HEK293 (cell line): ENCODE data around the gene ZFP36.

Experiments
- EGR2 ChIP-seq: fragments of 450-650 bp; formaldehyde crosslinking; IDR thresholded peaks from 2 replicates; pipeline ENCODE4 v1.5.1; 2016; ENCODE audit warnings: low read depth, missing biosample characterization, missing genetic modification characterization
- FEZF1 ChIP-seq: fragments of 450-650 bp; formaldehyde crosslinking; IDR thresholded peaks from 2 replicates; pipeline ENCODE4 v1.5.1; 2016; ENCODE audit warnings: missing biosample characterization, missing genetic modification characterization
- KLF8 ChIP-seq: fragments of 450-650 bp; formaldehyde crosslinking; IDR thresholded peaks from 2 replicates; pipeline ENCODE4 v1.5.1; 2016; ENCODE audit warnings: missing biosample characterization, missing genetic modification characterization
- MZF1 ChIP-seq: fragments of 450-650 bp; formaldehyde crosslinking; IDR thresholded peaks from 2 replicates; pipeline ENCODE4 v1.5.1; 2017; ENCODE audit warnings: missing biosample characterization, missing genetic modification characterization, borderline replicate concordance
- SCRT2 ChIP-seq: fragments of 450-650 bp; formaldehyde crosslinking; IDR thresholded peaks from 2 replicates; pipeline ENCODE4 v1.5.1; 2016; ENCODE audit warnings: missing biosample characterization, missing genetic modification characterization
- YY2 ChIP-seq: fragments of 450-650 bp; formaldehyde crosslinking; IDR thresholded peaks from 2 replicates; pipeline ENCODE4 v1.5.1; 2016; ENCODE audit warnings: missing biosample characterization, missing genetic modification characterization
- ZFP37 ChIP-seq: fragments of 450-650 bp; formaldehyde crosslinking; IDR thresholded peaks from 2 replicates; pipeline ENCODE4 v1.5.1; 2016; ENCODE audit warnings: missing biosample characterization, missing genetic modification characterization
- ZNF10 ChIP-seq: fragments of 450-650 bp; formaldehyde crosslinking; IDR thresholded peaks from 2 replicates; pipeline ENCODE4 v1.5.1; 2017; ENCODE audit warnings: missing biosample characterization, missing genetic modification characterization
- ZNF140 ChIP-seq: fragments of 450-650 bp; formaldehyde crosslinking; IDR thresholded peaks from 2 replicates; pipeline ENCODE4 v1.5.1; 2016; ENCODE audit warnings: missing biosample characterization, missing genetic modification characterization
- ZNF157 ChIP-seq: fragments of 450-650 bp; formaldehyde crosslinking; IDR thresholded peaks from 2 replicates; pipeline ENCODE4 v1.5.1; 2016; ENCODE audit warnings: missing biosample characterization, missing genetic modification characterization
- ZNF266 ChIP-seq: fragments of 450-650 bp; formaldehyde crosslinking; IDR thresholded peaks from 2 replicates; pipeline ENCODE4 v1.5.1; 2016; ENCODE audit warnings: missing biosample characterization, missing genetic modification characterization, low read depth
- ZNF292 ChIP-seq: fragments of 450-650 bp; formaldehyde crosslinking; IDR thresholded peaks from 2 replicates; pipeline ENCODE4 v1.5.1; 2016; ENCODE audit warnings: low read depth, missing biosample characterization, missing genetic modification characterization, borderline replicate concordance
- ZNF335 ChIP-seq: fragments of 450-650 bp; formaldehyde crosslinking; conservative IDR thresholded peaks from 2 replicates; pipeline ENCODE4 v1.5.1; 2016; ENCODE audit warnings: missing biosample characterization, missing genetic modification characterization
- ZNF366 ChIP-seq: fragments of 450-650 bp; formaldehyde crosslinking; conservative IDR thresholded peaks from 2 replicates; pipeline ENCODE4 v1.5.1; 2016; ENCODE audit warnings: missing biosample characterization, missing genetic modification characterization
- ZNF473 ChIP-seq: fragments of 450-650 bp; formaldehyde crosslinking; IDR thresholded peaks from 2 replicates; pipeline ENCODE4 v1.5.1; 2017; ENCODE audit warnings: missing biosample characterization, missing genetic modification characterization
- ZNF600 ChIP-seq: fragments of 450-650 bp; formaldehyde crosslinking; IDR thresholded peaks from 2 replicates; pipeline ENCODE4 v1.5.1; 2016; ENCODE audit warnings: missing biosample characterization, missing genetic modification characterization
- ZNF610 ChIP-seq: fragments of 450-650 bp; formaldehyde crosslinking; IDR thresholded peaks from 2 replicates; pipeline ENCODE4 v1.5.1; 2016; ENCODE audit warnings: missing biosample characterization, missing genetic modification characterization, borderline replicate concordance
- ZNF623 ChIP-seq: fragments of 450-650 bp; formaldehyde crosslinking; IDR thresholded peaks from 2 replicates; pipeline ENCODE4 v1.5.1; 2016; ENCODE audit warnings: missing biosample characterization, missing genetic modification characterization
- TF ChIP-seq, protein P1 (sequence below): fragments of 450-650 bp; formaldehyde crosslinking; conservative IDR thresholded peaks from 2 replicates; pipeline ENCODE4 v1.5.1; 2016; ENCODE audit warnings: low read depth, missing biosample characterization, missing genetic modification characterization
- TF ChIP-seq, protein P2 (sequence below): fragments of 450-650 bp; formaldehyde crosslinking; IDR thresholded peaks from 2 replicates; pipeline ENCODE4 v1.5.1; 2016; ENCODE audit warnings: missing biosample characterization, missing genetic modification characterization, low read depth
- TF ChIP-seq, protein P3 (sequence below): fragments of 450-650 bp; formaldehyde crosslinking; IDR thresholded peaks from 2 replicates; pipeline ENCODE4 v1.5.1; 2016; ENCODE audit warnings: missing biosample characterization, missing genetic modification characterization
- TF ChIP-seq, protein P4 (sequence below): fragments of 450-650 bp; formaldehyde crosslinking; IDR thresholded peaks from 2 replicates; pipeline ENCODE4 v1.5.1; 2017; ENCODE audit warnings: missing biosample characterization, missing genetic modification characterization
- TF ChIP-seq, protein P5 (sequence below): fragments of 450-650 bp; formaldehyde crosslinking; IDR thresholded peaks from 2 replicates; pipeline ENCODE4 v1.5.1; 2016; ENCODE audit warnings: missing biosample characterization, missing genetic modification characterization
- TF ChIP-seq, protein P6 (sequence below): fragments of 450-650 bp; formaldehyde crosslinking; IDR thresholded peaks from 2 replicates; pipeline ENCODE4 v1.5.1; 2016; ENCODE audit warnings: missing biosample characterization, missing genetic modification characterization

Gene ZFP36

DNA sequence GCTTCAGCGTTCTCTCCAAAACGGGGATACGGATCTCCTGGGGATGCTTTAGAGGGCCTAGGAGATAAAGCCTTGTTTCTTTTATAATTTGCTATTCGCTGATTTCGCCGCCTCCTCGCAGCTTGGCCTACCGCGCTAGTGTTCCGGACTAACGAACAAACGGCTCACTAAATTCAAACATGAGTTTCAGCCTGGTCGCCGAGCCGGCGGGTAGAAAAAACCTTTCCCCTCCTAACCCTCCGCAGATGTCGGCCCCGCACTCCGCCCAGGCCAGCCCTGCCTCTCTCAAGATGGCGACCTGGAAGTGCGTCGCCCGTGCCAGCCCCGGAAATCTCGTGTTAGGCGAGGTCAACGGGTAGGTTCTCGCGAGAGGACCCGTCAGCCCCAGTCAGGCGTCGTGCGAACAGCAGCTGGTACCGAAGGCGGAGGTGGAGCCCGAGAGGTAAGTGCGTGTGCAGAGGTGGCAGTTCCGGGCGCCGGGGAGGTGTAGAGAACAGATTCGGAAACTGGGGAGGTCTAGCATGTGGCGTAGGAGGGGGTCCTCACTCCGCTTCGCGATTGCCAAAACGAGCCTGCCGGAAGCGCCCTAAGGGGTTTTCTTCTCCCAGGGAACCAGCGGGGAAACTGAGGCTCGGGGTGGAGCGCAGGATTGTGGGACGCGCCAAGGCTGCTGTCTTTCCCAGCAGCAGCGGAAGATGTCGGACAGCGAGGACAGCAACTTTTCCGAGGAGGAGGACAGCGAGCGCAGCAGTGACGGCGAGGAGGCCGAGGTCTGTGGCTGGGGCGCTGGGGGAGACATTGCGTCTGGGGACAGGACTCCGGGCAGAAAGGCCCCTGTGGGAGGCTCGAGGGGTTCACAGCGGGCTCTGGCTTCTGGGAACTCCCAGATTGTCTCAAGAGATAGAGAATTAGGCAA lies 38.8 kb downstream of the ZFP36 start, which contains the start of gene SUPT5H (continued):
- TF ChIP-seq, protein P1, sequence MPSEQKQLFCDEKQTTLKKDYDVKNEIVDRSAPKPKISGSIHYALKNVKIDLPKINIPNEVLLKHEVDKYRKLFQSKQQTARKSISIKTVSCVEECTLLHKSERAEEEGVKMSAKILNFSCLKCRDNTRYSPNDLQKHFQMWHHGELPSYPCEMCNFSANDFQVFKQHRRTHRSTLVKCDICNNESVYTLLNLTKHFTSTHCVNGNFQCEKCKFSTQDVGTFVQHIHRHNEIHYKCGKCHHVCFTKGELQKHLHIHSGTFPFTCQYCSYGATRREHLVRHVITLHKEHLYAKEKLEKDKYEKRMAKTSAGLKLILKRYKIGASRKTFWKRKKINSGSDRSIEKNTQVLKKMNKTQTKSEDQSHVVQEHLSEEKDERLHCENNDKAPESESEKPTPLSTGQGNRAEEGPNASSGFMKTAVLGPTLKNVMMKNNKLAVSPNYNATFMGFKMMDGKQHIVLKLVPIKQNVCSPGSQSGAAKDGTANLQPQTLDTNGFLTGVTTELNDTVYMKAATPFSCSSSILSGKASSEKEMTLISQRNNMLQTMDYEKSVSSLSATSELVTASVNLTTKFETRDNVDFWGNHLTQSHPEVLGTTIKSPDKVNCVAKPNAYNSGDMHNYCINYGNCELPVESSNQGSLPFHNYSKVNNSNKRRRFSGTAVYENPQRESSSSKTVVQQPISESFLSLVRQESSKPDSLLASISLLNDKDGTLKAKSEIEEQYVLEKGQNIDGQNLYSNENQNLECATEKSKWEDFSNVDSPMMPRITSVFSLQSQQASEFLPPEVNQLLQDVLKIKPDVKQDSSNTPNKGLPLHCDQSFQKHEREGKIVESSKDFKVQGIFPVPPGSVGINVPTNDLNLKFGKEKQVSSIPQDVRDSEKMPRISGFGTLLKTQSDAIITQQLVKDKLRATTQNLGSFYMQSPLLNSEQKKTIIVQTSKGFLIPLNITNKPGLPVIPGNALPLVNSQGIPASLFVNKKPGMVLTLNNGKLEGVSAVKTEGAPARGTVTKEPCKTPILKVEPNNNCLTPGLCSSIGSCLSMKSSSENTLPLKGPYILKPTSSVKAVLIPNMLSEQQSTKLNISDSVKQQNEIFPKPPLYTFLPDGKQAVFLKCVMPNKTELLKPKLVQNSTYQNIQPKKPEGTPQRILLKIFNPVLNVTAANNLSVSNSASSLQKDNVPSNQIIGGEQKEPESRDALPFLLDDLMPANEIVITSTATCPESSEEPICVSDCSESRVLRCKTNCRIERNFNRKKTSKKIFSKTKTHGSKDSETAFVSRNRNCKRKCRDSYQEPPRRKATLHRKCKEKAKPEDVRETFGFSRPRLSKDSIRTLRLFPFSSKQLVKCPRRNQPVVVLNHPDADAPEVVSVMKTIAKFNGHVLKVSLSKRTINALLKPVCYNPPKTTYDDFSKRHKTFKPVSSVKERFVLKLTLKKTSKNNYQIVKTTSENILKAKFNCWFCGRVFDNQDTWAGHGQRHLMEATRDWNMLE (tag by site-specific recombination), result peak; percentile 90
- TF ChIP-seq ZNF266 (no peak), FEZF1 (tag by site-specific recombination) (no peak), ZNF140 (no peak), SCRT2 (tag by site-specific recombination) (peak; percentile 37; the same call in 1 of the 2 replicates), ZNF366 (tag by site-specific recombination) (peak; percentile 72), ZFP37 (peak; percentile 96), ZNF623 (tag by site-specific recombination) (peak; percentile 54), YY2 (tag by site-specific recombination) (peak; percentile 97), ZNF473 (tag by site-specific recombination) (no peak), ZNF610 (tag by site-specific recombination) (peak; percentile 81; the same call in 1 of the 2 replicates), ZNF335 (tag by site-specific recombination) (peak; percentile 100), ZNF157 (tag by site-specific recombination) (no peak), ZNF292 (tag by site-specific recombination) (no peak; the same call in 1 of the 2 replicates), ZNF600 (tag by site-specific recombination) (peak; percentile 62), EGR2 (tag by site-specific recombination) (peak; percentile 95), MZF1 (tag by site-specific recombination) (peak; percentile 74; the same call in 1 of the 2 replicates), KLF8 (tag by site-specific recombination) (peak; percentile 98), ZNF10 (peak; percentile 20; the same call in 1 of the 2 replicates)
- TF ChIP-seq, protein P2, sequence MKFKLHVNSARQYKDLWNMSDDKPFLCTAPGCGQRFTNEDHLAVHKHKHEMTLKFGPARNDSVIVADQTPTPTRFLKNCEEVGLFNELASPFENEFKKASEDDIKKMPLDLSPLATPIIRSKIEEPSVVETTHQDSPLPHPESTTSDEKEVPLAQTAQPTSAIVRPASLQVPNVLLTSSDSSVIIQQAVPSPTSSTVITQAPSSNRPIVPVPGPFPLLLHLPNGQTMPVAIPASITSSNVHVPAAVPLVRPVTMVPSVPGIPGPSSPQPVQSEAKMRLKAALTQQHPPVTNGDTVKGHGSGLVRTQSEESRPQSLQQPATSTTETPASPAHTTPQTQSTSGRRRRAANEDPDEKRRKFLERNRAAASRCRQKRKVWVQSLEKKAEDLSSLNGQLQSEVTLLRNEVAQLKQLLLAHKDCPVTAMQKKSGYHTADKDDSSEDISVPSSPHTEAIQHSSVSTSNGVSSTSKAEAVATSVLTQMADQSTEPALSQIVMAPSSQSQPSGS (tag by site-specific recombination), result no peak
- TF ChIP-seq, protein P3, sequence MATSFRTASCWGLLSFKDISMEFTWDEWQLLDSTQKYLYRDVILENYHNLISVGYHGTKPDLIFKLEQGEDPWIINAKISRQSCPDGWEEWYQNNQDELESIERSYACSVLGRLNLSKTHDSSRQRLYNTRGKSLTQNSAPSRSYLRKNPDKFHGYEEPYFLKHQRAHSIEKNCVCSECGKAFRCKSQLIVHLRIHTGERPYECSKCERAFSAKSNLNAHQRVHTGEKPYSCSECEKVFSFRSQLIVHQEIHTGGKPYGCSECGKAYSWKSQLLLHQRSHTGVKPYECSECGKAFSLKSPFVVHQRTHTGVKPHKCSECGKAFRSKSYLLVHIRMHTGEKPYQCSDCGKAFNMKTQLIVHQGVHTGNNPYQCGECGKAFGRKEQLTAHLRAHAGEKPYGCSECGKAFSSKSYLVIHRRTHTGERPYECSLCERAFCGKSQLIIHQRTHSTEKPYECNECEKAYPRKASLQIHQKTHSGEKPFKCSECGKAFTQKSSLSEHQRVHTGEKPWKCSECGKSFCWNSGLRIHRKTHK (tag by site-specific recombination), result no peak
- TF ChIP-seq, protein P4, sequence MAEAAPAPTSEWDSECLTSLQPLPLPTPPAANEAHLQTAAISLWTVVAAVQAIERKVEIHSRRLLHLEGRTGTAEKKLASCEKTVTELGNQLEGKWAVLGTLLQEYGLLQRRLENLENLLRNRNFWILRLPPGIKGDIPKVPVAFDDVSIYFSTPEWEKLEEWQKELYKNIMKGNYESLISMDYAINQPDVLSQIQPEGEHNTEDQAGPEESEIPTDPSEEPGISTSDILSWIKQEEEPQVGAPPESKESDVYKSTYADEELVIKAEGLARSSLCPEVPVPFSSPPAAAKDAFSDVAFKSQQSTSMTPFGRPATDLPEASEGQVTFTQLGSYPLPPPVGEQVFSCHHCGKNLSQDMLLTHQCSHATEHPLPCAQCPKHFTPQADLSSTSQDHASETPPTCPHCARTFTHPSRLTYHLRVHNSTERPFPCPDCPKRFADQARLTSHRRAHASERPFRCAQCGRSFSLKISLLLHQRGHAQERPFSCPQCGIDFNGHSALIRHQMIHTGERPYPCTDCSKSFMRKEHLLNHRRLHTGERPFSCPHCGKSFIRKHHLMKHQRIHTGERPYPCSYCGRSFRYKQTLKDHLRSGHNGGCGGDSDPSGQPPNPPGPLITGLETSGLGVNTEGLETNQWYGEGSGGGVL (tag by site-specific recombination), result peak; percentile 56; the same call in 1 of the 2 replicates
- TF ChIP-seq, protein P5, sequence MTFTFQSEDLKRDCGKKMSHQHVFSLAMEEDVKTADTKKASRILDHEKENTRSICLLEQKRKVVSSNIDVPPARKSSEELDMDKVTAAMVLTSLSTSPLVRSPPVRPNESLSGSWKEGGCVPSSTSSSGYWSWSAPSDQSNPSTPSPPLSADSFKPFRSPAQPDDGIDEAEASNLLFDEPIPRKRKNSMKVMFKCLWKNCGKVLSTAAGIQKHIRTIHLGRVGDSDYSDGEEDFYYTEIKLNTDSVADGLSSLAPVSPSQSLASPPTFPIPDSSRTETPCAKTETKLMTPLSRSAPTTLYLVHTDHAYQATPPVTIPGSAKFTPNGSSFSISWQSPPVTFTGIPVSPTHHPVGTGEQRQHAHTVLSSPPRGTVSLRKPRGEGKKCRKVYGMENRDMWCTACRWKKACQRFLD (tag by site-specific recombination), result no peak
- TF ChIP-seq, protein P6, sequence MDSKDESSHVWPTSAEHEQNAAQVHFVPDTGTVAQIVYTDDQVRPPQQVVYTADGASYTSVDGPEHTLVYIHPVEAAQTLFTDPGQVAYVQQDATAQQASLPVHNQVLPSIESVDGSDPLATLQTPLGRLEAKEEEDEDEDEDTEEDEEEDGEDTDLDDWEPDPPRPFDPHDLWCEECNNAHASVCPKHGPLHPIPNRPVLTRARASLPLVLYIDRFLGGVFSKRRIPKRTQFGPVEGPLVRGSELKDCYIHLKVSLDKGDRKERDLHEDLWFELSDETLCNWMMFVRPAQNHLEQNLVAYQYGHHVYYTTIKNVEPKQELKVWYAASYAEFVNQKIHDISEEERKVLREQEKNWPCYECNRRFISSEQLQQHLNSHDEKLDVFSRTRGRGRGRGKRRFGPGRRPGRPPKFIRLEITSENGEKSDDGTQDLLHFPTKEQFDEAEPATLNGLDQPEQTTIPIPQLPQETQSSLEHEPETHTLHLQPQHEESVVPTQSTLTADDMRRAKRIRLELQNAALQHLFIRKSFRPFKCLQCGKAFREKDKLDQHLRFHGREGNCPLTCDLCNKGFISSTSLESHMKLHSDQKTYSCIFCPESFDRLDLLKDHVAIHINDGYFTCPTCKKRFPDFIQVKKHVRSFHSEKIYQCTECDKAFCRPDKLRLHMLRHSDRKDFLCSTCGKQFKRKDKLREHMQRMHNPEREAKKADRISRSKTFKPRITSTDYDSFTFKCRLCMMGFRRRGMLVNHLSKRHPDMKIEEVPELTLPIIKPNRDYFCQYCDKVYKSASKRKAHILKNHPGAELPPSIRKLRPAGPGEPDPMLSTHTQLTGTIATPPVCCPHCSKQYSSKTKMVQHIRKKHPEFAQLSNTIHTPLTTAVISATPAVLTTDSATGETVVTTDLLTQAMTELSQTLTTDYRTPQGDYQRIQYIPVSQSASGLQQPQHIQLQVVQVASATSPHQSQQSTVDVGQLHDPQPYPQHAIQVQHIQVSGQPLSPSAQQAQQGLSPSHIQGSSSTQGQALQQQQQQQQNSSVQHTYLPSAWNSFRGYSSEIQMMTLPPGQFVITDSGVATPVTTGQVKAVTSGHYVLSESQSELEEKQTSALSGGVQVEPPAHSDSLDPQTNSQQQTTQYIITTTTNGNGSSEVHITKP, result no peak; the same call in 1 of the 2 replicates
